ENCODE results near the gene TRMT2A. TPM values are rescaled to one million over a fixed set of nuclear protein-coding genes. Genes with fewer than 3 reads are reported as not detected.

The TRMT2A gene
- total RNA-seq, 4 donors from 2014 or later: 16.9 to 38.0 (median 28.2) TPM

- Histone ChIP-seq H3K4me3 (no peak overlapping the region), H3K4me1 (peaks cover 34 to 38% of the 10 kb centered on the region in 2 donors), H3K36me3 (peaks cover 0 to 62% of the 10 kb centered on the region in 2 donors), H3K27me3 (no peaks in the 10 kb centered on the region), H3K9me3 (no peaks in the 10 kb centered on the region), H3K27ac (no peak overlapping the region)
- ATAC-seq: no peak
- intact Hi-C loops (cut with DNase I; ENCODE audit: low total_unique reads): loop anchor here (10.0 kb wide), 1 partner anchor 112 kb away; no protein-coding TSS in a partner anchor
- DNase-seq: no peak
- no peak for TF ChIP-seq POLR2A (IDR thresholded peaks at IDR 0.05)
- no peak for TF ChIP-seq CTCF (IDR thresholded peaks at IDR 0.05 in 4 of 5, conservative IDR thresholded peaks at IDR 0.05 in 1 of 5)
- in situ Hi-C loops (cut with MboI; ENCODE audit: low sequenced_read_pairs in 4 of 4): no loop called here
These were observed 30.3 kb downstream of the TRMT2A start for GRCh38 chr22:20086763-20087162.

- no peak for TF ChIP-seq POLR2A (IDR thresholded peaks at IDR 0.05)
- TF ChIP-seq CTCF (IDR thresholded peaks at IDR 0.05 in 4 of 5, conservative IDR thresholded peaks at IDR 0.05 in 1 of 5): no peak
- Histone ChIP-seq H3K27me3 (no peaks in the 10 kb centered on the region), H3K4me1 (peaks cover 40 to 44% of the 10 kb centered on the region in 2 donors), H3K9me3 (no peaks in the 10 kb centered on the region), H3K27ac (no peak overlapping the region), H3K36me3 (peaks cover 0 to 56% of the 10 kb centered on the region in 2 donors), H3K4me3 (no peak overlapping the region)
- intact Hi-C loops (cut with DNase I; ENCODE audit: low total_unique reads) (loop anchor here (10.0 kb wide), 1 partner anchor 111 kb away; no protein-coding TSS in a partner anchor), in situ Hi-C loops (cut with MboI; ENCODE audit: low sequenced_read_pairs in 4 of 4) (no loop called here)
- ATAC-seq (no peak), DNase-seq (no peak)
These were observed 30.9 kb downstream of the TRMT2A start for GRCh38 chr22:20086101-20086599.

- peaks cover 44 to 49% of the 10 kb centered on the region in 2 donors for H3K4me1 ChIP-seq
- H3K36me3 ChIP-seq: peaks cover 0 to 51% of the 10 kb centered on the region in 2 donors
- no peak overlapping the region for H3K4me3 ChIP-seq
- in situ Hi-C loops (cut with MboI; ENCODE audit: low sequenced_read_pairs in 4 of 4) (no loop called here), intact Hi-C loops (cut with DNase I; ENCODE audit: low total_unique reads) (loop anchor here (10.0 kb wide), 1 partner anchor 111 kb away; no protein-coding TSS in a partner anchor)
- ATAC-seq: no peak
- no peaks in the 10 kb centered on the region for H3K27me3 ChIP-seq
- no peaks in the 10 kb centered on the region for H3K9me3 ChIP-seq
- DNase-seq: no peak
- TF ChIP-seq CTCF (IDR thresholded peaks at IDR 0.05 in 4 of 5, conservative IDR thresholded peaks at IDR 0.05 in 1 of 5) (no peak), POLR2A (IDR thresholded peaks at IDR 0.05) (no peak)
- peak overlapping the region in 1 of 4 donors; percentile 69 for H3K27ac ChIP-seq
These were observed 31.4 kb downstream of the TRMT2A start for GRCh38 chr22:20085651-20086050.

GRCh38 chr22:20084547-20085413 lies 32.2 kb downstream of the TRMT2A start:
- Histone ChIP-seq H3K27me3 (no peaks in the 10 kb centered on the region), H3K36me3 (peaks cover 0 to 43% of the 10 kb centered on the region in 2 donors), H3K27ac (peak overlapping the region; percentile 34 to 69 (median 60)), H3K4me3 (no peak overlapping the region), H3K4me1 (peaks cover 44 to 49% of the 10 kb centered on the region in 2 donors), H3K9me3 (no peaks in the 10 kb centered on the region)
- in situ Hi-C loops (cut with MboI; ENCODE audit: low sequenced_read_pairs in 4 of 4) (no loop called here), intact Hi-C loops (cut with DNase I; ENCODE audit: low total_unique reads) (loop anchor here (5.0 to 10.0 kb wide), 2 partner anchors 110 to 413 kb away; partner anchors contain the start of gene KLHL22)
- TF ChIP-seq POLR2A (IDR thresholded peaks at IDR 0.05) (no peak), CTCF (IDR thresholded peaks at IDR 0.05 in 4 of 5, conservative IDR thresholded peaks at IDR 0.05 in 1 of 5) (peak in 2 of 5 experiments; percentile 12 to 30)
- ATAC-seq (no peak), DNase-seq (peak; percentile 28 to 66)
